Measurements from ENCODE around the gene SMIM17. TPM values are rescaled to one million over a fixed set of nuclear protein-coding genes. Genes with fewer than 3 reads are reported as not detected.

SMIM17 gene
- total RNA-seq (ENCODE audit: low replicate concordance), result 0.43 and 1.1 TPM in 2 replicates
- long read RNA-seq, result 0 reads

GRCh38 chr19:56642711-56643459 is at the start of gene SMIM17:
Gene SMIM17, plus strand, starts transcription at chr19:56643159. Its CDS starts 2,509 bp downstream, at chr19:56645668.
- Mint-ChIP-seq H3K4me1 (ENCODE audit: unreplicated experiment) (no peaks in the 10 kb centered on the region), H3K9me3 (peaks cover 22% of the 10 kb centered on the region), H3K27ac (no peak within 1 kb of the TSS), H3K4me3 (no peak within 1 kb of the TSS), H3K36me3 (peaks cover 21% of the 10 kb centered on the region), H3K27me3 (no peaks in the 10 kb centered on the region)
- no peak for TF ChIP-seq CTCF (conservative IDR thresholded peaks at IDR 0.05)
- DNase-seq (ENCODE audit: extremely low spot score, unreplicated experiment), result no peak

GRCh38 chr19:56594446-56594782 is 48.5 kb upstream of the SMIM17 start:
- no peak for TF ChIP-seq CTCF (conservative IDR thresholded peaks at IDR 0.05)
- H3K4me1 Mint-ChIP-seq (ENCODE audit: unreplicated experiment), result peaks cover 8% of the 10 kb centered on the region
- DNase-seq (ENCODE audit: extremely low spot score, unreplicated experiment), result no peak
- peak overlapping the region; percentile 94 for H3K4me3 Mint-ChIP-seq
- no peak overlapping the region for H3K27ac Mint-ChIP-seq
- no peaks in the 10 kb centered on the region for H3K27me3 Mint-ChIP-seq
- peaks cover 11% of the 10 kb centered on the region for H3K9me3 Mint-ChIP-seq
- peaks cover 33% of the 10 kb centered on the region for H3K36me3 Mint-ChIP-seq

- Mint-ChIP-seq H3K4me3 (peak within 1 kb of the TSS; percentile 94), H3K27ac (peak within 1 kb of the TSS; percentile 67), H3K36me3 (peaks cover 33% of the 10 kb centered on the region), H3K9me3 (peaks cover 11% of the 10 kb centered on the region), H3K27me3 (no peaks in the 10 kb centered on the region), H3K4me1 (ENCODE audit: unreplicated experiment) (peaks cover 8% of the 10 kb centered on the region)
- TF ChIP-seq CTCF (conservative IDR thresholded peaks at IDR 0.05), result no peak
- peak; percentile 94 for DNase-seq (ENCODE audit: extremely low spot score, unreplicated experiment)
Measured at GRCh38 chr19:56594783-56595547, 48.0 kb upstream of the SMIM17 start, which contains the start of gene ZNF71. Gene ZNF71, plus strand, starts transcription at chr19:56595302. Its CDS starts 6,257 bp downstream, at chr19:56601559.

- Mint-ChIP-seq H3K36me3 (peaks cover 35% of the 10 kb centered on the region), H3K27me3 (no peaks in the 10 kb centered on the region), H3K9me3 (peaks cover 12% of the 10 kb centered on the region), H3K27ac (peak overlapping the region; percentile 67), H3K4me3 (peak overlapping the region; percentile 94), H3K4me1 (ENCODE audit: unreplicated experiment) (peaks cover 8% of the 10 kb centered on the region)
- DNase-seq (ENCODE audit: extremely low spot score, unreplicated experiment), result no peak
- TF ChIP-seq CTCF (conservative IDR thresholded peaks at IDR 0.05), result no peak
Measured at GRCh38 chr19:56595548-56595899, 47.4 kb upstream of the SMIM17 start.

GRCh38 chr19:56596676-56597075 is 46.3 kb upstream of the SMIM17 start:
- Mint-ChIP-seq H3K27me3 (no peaks in the 10 kb centered on the region), H3K4me1 (ENCODE audit: unreplicated experiment) (peaks cover 8% of the 10 kb centered on the region), H3K27ac (no peak overlapping the region), H3K4me3 (peak overlapping the region; percentile 94), H3K36me3 (peaks cover 43% of the 10 kb centered on the region), H3K9me3 (peaks cover 10% of the 10 kb centered on the region)
- TF ChIP-seq CTCF (conservative IDR thresholded peaks at IDR 0.05), result no peak
- DNase-seq (ENCODE audit: extremely low spot score, unreplicated experiment), result no peak

All from type B pancreatic cell (in vitro differentiated cells).